Measurements from ENCODE around the gene LPAR5.

Gene LPAR5

DNA sequence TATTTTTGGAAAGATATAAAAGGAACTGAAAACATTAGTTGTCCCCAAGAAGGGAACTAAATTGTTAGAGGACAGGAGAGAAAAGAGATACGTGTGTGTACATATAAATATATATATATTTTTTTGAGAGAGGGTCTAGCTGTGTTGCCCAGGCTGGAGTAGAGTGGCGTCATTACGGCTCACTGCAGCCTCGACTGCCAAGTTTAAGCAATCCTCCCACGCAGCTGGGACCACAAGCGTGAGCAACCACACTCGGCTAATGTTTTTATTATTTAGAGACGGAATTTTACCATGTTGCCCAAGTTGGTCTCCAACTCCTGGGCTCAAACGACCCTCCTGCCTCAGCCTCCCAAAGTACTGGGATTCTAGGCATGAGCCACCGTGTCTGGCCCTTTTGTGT, 51.5 kb downstream of the LPAR5 start:
- in situ Hi-C loops (cut with HindIII; ENCODE audit: low pct_unique_long_range_greater_than_20kb, low sequenced_read_pairs): no loop called here
- DNase-seq (ENCODE audit: low read depth in 1 of 2, low spot score in 1 of 2): no peak
- no peak for TF ChIP-seq JUND (IDR thresholded peaks at IDR 0.05; ENCODE audit: low read depth)

DNA sequence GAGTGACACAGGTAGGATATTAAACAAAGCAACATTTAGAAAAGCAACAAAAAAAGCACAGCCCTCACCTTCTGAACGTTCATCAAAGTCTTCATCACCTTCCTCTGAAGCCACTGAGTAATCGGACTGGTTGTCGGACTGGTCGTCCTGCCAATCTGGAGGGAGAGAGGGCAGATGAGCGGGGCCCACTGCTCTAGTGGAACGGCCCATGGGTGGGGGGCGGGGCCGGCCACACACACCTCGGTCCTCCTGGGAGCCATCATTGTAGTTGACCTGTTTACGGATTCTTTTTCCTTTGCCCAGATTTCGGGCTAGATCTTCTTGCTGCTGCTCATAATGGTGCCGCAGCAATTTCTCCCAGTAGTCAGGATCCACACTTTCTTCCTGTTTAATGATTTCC, 52.8 kb downstream of the LPAR5 start:
- in situ Hi-C loops (cut with HindIII; ENCODE audit: low pct_unique_long_range_greater_than_20kb, low sequenced_read_pairs): no loop called here
- no peak for DNase-seq (ENCODE audit: low read depth in 1 of 2, low spot score in 1 of 2)
- TF ChIP-seq JUND (IDR thresholded peaks at IDR 0.05; ENCODE audit: low read depth): no peak

DNA sequence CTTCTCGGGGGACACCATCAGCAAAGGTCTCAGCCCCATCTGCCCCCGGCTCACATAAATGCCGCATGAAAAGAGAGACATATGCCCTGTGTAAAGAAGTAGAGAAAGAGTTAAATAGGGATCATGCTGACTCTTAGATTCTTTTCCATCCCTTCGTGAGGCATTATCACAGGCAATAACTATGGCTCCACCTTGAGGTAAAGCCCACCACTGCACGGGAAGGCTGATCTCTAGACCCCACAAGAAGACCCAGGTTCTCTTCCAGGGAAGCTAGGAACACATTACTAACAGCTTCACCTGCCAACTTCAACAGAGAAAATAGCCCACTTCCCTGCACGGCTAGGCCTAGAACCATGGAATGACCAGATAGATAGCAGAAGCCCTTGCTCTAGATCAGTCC, 53.6 kb downstream of the LPAR5 start:
- DNase-seq (ENCODE audit: low read depth in 1 of 2, low spot score in 1 of 2): no peak
- in situ Hi-C loops (cut with HindIII; ENCODE audit: low pct_unique_long_range_greater_than_20kb, low sequenced_read_pairs): no loop called here
- TF ChIP-seq JUND (IDR thresholded peaks at IDR 0.05; ENCODE audit: low read depth): no peak

DNA sequence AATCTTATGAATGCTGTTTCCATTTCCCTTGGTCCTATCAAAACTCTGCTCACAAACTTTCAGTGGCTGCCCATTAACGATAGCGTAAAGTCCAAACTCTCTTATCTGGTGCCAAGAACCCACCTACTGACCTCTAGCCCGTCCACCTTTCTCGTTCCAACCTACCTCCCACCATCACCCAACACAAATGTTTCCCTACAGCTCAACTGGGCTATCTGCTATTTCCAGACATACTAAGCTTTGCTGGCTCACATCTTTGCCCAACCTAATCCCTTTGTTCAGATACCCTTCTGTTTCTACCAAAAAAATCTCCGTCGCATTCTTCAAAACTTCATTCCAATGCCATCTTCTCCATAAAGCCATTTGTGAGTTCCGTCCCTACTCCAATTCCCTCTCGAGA, 60.1 kb downstream of the LPAR5 start:
- DNase-seq (ENCODE audit: low read depth in 1 of 2, low spot score in 1 of 2): no peak
- no peak for TF ChIP-seq JUND (IDR thresholded peaks at IDR 0.05; ENCODE audit: low read depth)
- in situ Hi-C loops (cut with HindIII; ENCODE audit: low pct_unique_long_range_greater_than_20kb, low sequenced_read_pairs): no loop called here

DNA sequence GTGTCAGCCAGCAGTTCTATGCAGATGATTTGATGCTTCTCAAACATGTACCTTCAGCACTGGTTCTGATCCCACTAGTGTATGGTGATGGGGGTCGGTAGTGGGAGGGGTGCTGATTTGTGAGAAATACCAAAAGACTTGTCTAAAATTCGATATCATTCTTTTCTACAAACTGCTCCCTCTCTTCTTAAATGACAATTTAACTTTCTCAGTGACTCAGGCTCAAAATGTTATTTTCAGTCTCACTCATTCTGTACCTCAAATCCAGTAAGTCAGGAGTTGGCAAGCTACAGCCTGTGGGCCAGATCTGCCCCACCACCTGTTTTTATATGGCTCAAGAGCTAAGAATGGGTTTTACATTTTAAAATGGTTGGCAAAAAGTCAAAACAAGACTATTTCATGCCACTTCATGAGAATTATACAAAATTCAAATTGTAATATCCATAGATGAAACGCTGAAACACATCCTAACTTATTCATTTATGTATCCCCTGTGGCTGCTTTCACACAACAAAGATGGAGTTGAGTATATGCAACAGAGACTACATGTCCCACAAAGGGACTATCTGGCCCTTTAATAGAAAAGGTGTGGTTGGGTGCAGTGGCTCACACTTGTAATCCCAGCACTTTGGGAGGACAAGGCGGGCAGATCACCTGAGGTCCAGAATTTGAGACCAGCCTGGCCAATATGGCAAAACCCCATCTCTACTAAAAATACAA, 61.0 kb downstream of the LPAR5 start:
- in situ Hi-C loops (cut with HindIII; ENCODE audit: low pct_unique_long_range_greater_than_20kb, low sequenced_read_pairs): no loop called here
- TF ChIP-seq JUND (IDR thresholded peaks at IDR 0.05; ENCODE audit: low read depth): no peak
- DNase-seq (ENCODE audit: low read depth in 1 of 2, low spot score in 1 of 2): no peak

DNA sequence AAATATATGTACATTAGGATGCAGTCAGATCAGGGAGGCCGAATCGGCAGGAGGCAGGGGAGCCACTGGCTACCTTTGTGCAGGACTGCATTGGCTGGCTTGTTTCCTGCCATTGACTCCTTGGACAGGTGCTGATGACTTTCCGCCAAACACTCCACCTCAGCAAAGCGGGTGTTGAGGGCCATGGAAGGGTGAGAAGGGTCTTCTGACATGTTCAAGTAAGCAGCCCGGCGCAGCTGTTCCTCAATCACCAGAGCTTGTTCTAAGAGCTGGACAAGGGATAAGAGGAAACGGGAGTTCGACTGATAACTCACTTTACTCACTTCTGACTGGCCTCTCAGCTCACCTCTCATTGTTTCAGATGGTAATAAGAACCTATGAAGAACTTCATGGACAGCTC, 62.8 kb downstream of the LPAR5 start:
- in situ Hi-C loops (cut with HindIII; ENCODE audit: low pct_unique_long_range_greater_than_20kb, low sequenced_read_pairs): no loop called here
- no peak for DNase-seq (ENCODE audit: low read depth in 1 of 2, low spot score in 1 of 2)
- no peak for TF ChIP-seq JUND (IDR thresholded peaks at IDR 0.05; ENCODE audit: low read depth)

DNA sequence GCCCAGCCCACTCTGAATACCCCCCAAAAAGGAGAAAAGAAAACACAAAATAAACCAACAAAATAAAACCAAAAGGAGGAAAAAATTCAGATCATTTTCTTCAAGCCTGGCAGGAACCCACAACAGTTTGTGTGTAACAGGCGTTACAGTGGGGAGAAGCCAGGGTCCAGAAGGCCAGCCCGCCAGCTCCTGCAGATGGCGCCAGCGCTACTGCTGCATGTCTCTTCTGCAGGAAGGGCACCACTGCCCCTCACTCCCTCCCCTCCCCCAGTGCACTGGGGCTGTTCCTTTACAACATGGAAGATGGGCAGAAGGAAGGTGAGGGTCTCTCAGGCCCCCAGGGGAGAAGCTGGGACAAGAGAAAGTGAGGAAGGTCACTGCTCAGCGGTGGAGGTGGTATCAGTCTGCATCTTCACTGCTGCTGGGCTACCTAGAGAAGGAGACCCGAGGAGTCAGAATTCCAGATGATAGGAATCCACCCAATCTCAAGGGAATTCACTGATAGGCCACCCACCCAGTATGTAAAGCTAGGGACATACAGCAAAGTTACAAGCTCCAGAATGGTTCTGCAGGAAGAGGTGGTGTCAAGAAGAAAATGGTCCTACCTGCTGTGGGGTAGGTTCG, 65.4 kb downstream of the LPAR5 start:
- in situ Hi-C loops (cut with HindIII; ENCODE audit: low pct_unique_long_range_greater_than_20kb, low sequenced_read_pairs): no loop called here
- TF ChIP-seq JUND (IDR thresholded peaks at IDR 0.05; ENCODE audit: low read depth): no peak
- peak in 1 of 2 experiments; percentile 18 for DNase-seq (ENCODE audit: low read depth in 1 of 2, low spot score in 1 of 2)

DNA sequence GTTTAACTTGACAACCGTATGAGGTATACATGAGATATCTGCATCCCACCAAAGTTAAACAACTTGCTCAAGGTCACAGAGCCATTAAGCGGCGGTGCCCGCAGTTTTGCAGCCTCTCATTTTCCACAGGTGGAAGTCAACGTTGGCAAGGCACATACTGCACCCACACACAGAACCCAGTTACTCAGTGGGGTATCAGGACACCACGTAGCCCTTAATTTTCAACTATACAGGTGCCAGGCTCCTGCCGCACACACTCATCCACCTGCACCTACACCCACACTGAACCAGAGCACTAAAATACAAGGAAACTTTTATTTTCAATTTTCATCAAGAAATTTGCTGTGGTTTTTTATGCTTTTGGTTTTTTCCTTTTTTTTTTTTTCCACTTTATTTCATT, 66.0 kb downstream of the LPAR5 start:
- in situ Hi-C loops (cut with HindIII; ENCODE audit: low pct_unique_long_range_greater_than_20kb, low sequenced_read_pairs): no loop called here
- DNase-seq (ENCODE audit: low read depth in 1 of 2, low spot score in 1 of 2): no peak
- TF ChIP-seq JUND (IDR thresholded peaks at IDR 0.05; ENCODE audit: low read depth): no peak

DNA sequence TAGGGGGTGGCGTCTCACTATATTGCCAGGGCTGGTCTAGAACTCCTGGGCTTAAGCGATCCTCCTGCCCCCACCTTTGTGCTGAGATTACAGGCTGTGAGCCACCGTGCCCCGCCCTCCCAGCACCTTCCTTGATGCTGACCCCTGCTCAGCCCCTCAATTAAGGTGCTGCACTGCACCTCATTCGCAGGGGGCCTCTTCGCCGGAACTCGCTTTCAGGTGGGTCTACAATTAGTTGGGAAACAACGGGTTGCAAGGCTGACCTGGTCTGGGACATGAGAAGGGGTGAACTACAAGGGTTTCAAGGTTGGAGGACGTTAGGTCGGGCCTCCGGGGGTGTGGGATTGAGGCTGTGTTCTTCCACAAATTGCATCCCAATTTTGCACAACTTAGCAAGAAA, 66.4 kb downstream of the LPAR5 start:
- TF ChIP-seq JUND (IDR thresholded peaks at IDR 0.05; ENCODE audit: low read depth): no peak
- DNase-seq (ENCODE audit: low read depth in 1 of 2, low spot score in 1 of 2): no peak
- in situ Hi-C loops (cut with HindIII; ENCODE audit: low pct_unique_long_range_greater_than_20kb, low sequenced_read_pairs): no loop called here

Data from T47D (cell line).